ENCODE measurements around the gene SCMH1.

The SCMH1 gene

DNA sequence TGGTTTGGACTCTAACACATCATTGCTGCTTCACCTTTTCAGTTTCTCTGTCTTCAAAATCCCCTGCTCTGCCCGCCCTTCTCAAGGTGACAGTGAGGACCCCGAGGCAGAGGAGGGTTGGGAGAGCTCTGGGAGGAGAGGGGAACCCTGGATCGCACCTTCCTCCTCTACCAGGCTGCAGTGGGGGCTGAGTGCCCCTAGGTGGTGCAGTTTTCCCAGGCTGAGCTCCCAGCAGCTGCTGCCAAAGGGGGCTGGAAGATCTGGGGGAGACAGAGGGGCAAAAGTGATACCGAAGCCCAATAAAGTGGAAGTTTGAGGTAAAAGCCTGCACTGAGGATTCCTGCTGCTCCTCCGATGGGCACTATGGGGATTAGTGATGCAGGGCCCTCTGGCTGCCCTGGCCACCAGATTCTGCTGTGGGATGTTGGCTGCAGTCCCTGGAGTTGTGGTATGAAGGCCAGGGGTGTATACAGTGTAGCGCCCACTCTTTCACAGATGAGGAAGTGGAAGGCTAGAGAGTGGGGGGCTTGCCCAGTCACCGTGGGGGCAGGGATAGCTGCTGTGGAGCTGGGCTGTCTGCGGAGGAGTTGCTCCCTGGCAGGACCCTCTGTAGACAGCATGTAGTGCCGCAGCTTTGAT, 40.7 kb upstream of the SCMH1 start:
- Histone ChIP-seq H3K36me3 (ENCODE audit: control insufficient read depth in 2 of 2, insufficient read depth in 1 of 2, low read length in 2 of 2) (no peaks in the 10 kb centered on the region), H3K27ac (ENCODE audit: extremely low read depth, low read depth, low read length) (no peak overlapping the region)

DNA sequence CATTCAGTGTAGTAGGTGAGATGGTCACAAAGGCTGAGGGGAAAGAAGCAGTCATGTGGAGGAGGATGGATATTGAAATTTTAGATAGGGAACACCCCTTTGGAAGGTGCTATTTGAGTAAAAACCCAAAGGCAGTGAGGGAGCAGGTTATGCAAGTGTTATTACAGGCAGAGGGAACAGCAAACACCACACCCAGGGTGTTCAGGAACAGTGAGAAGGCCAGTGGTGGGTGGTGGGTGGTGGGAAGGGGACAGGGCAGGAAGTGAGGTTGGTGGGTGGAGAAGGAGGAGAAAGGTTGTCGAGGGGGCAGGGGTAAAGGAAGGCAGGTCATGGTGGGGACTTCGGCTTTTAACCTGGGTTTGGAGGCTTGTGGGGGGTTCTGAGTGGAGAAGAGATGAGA, 39.2 kb upstream of the SCMH1 start:
- H3K9me3 ChIP-seq (ENCODE audit: control insufficient read depth, insufficient read depth, low read depth, low read length), result no peaks in the 10 kb centered on the region
- H3K4me1 ChIP-seq (ENCODE audit: control insufficient read depth, insufficient read depth, low read length), result no peaks in the 10 kb centered on the region
- CTCF ChIA-PET, result interaction anchor here (0.7 to 5.9 kb wide), 9 partner anchors 8 to 187 kb away, joined by 3 to 77 read pairs (median 4); no protein-coding TSS in a partner anchor
- no peak for TF ChIP-seq ZIC2 (tag by site-specific recombination; IDR thresholded peaks at IDR 0.05)
- peak; percentile 86 for TF ChIP-seq ZFHX2 (tag by site-specific recombination; conservative IDR thresholded peaks at IDR 0.05)
- TF ChIP-seq EGR2 (tag by site-specific recombination; IDR thresholded peaks at IDR 0.05; ENCODE audit: low read depth), result peak; percentile 95
- POLR2A ChIA-PET, result no interaction called here
- H3K36me3 ChIP-seq (ENCODE audit: control insufficient read depth in 2 of 2, insufficient read depth in 1 of 2, low read length in 2 of 2), result no peaks in the 10 kb centered on the region
- no peak overlapping the region for H3K4me3 ChIP-seq (ENCODE audit: low read depth, low read length)
- H3K27ac ChIP-seq (ENCODE audit: extremely low read depth, low read depth, low read length), result no peak overlapping the region

More for the DNA sequence above, 40.7 kb upstream of the SCMH1 start:
- H3K4me1 ChIP-seq (ENCODE audit: control insufficient read depth, insufficient read depth, low read length), result no peaks in the 10 kb centered on the region
- CTCF ChIA-PET, result interaction anchor here (0.5 to 5.9 kb wide), 39 partner anchors 10 to 1295 kb away, joined by 3 to 77 read pairs (median 4); no protein-coding TSS in a partner anchor
- POLR2A ChIA-PET, result no interaction called here
- no peak overlapping the region for H3K4me3 ChIP-seq (ENCODE audit: low read depth, low read length)
- no peaks in the 10 kb centered on the region for H3K9me3 ChIP-seq (ENCODE audit: control insufficient read depth, insufficient read depth, low read depth, low read length)
- TF ChIP-seq ZNF654 (tag by site-specific recombination; IDR thresholded peaks at IDR 0.05; ENCODE audit: low read depth) (peak; percentile 70), PRDM10 (tag by site-specific recombination; IDR thresholded peaks at IDR 0.05) (peak; percentile 31; the same call in 1 of the 2 replicates), CTCF (tag by site-specific recombination; IDR thresholded peaks at IDR 0.05) (peak; percentile 68), ZFHX2 (tag by site-specific recombination; conservative IDR thresholded peaks at IDR 0.05) (peak; percentile 43; the same call in 1 of the 2 replicates), ZNF558 (tag by site-specific recombination; IDR thresholded peaks at IDR 0.05) (no peak), ZNF335 (tag by site-specific recombination; conservative IDR thresholded peaks at IDR 0.05) (peak; percentile 1; the same call in 1 of the 2 replicates), ZNF791 (tag by site-specific recombination; IDR thresholded peaks at IDR 0.05) (no peak)

GRCh38 chr1:41280202-41281032, 38.3 kb upstream of the SCMH1 start:
- H3K9me3 ChIP-seq (ENCODE audit: control insufficient read depth, insufficient read depth, low read depth, low read length), result no peaks in the 10 kb centered on the region
- H3K4me1 ChIP-seq (ENCODE audit: control insufficient read depth, insufficient read depth, low read length), result no peaks in the 10 kb centered on the region
- peak; percentile 56 for TF ChIP-seq CTCF (tag by site-specific recombination; IDR thresholded peaks at IDR 0.05)
- no peak for TF ChIP-seq ZNF548 (tag by site-specific recombination; IDR thresholded peaks at IDR 0.05)
- H3K36me3 ChIP-seq (ENCODE audit: control insufficient read depth in 2 of 2, insufficient read depth in 1 of 2, low read length in 2 of 2), result no peaks in the 10 kb centered on the region
- POLR2A ChIA-PET, result no interaction called here
- no peak overlapping the region for H3K27ac ChIP-seq (ENCODE audit: extremely low read depth, low read depth, low read length)
- CTCF ChIA-PET, result interaction anchor here (0.7 to 5.9 kb wide), 6 partner anchors 9 to 153 kb away, joined by 3 to 77 read pairs (median 27); no protein-coding TSS in a partner anchor
- H3K4me3 ChIP-seq (ENCODE audit: low read depth, low read length), result no peak overlapping the region
